NCI-H510A (cell line): Measurements from ENCODE around the gene RAD21L1.
"Not testable (repeated sequence)": the region's sequence is repeated elsewhere in the genome, so short reads cannot be mapped to it uniquely, and the experiment has no call there.

Experiments used
- DNase-seq: peaks from one replicate; lab custom pipeline; 2025; lab: John Stamatoyannopoulos, UW

Gene RAD21L1

GRCh38 chr20:1229541-1229940 is 3.7 kb downstream of the RAD21L1 start:
- DNase-seq: no peak

DNA sequence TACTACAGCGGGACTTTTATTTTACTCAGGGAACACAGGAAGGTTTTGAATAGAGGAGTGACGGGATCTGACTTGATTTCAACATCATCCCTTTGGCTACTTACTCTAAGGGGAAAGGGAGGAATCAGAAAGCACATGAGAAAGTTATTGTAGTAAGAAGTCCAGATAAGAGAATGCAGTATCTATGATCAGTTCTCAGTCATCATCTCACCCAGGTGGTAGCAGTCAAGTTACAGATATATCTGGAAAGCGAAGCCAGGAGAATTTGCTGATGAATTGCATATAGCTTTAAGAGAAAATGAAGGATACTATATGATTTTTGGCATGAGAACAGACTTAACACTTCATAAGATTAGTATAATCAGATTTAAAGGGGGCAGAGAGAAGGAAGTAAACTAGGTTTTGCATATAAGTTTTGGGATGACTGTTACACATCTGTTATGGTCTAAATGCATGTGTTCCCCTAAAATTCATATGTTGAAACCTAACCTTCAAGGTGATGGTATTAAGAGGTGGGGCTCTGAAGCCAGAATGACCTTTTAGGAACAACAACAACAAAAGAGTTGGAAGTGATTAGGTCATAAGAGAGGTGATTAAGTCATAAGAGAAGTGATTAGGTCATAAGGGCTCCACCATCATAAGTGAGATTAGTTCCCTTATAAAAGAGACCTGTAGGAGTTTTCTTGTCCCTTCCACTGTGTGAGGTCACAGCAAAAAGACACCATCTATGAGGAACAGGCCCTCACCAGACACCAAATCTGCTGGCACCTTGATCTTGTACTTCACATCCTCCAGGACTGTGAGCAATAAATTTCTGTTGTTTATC is 6.7 kb downstream of the RAD21L1 start:
- no peak for DNase-seq

DNA sequence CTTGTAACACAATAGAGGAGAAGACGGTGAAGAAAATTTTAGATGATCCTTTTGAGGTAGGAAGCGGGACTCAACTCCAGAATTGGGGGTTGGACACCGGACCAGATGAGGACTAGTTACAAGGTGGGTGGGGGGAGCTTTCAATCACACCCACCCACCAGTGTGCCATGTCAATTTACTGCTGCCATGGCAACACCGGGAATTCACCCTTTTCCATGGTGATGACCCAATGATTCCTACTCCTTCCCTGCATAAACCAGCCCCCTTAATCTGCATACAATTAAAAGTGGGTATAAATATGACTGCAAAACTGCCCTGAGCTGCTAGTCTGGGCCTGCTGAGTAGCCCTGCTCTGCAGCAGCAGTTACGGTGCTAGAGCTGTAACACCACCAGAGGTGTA is 14.7 kb downstream of the RAD21L1 start:
- DNase-seq: no peak

DNA sequence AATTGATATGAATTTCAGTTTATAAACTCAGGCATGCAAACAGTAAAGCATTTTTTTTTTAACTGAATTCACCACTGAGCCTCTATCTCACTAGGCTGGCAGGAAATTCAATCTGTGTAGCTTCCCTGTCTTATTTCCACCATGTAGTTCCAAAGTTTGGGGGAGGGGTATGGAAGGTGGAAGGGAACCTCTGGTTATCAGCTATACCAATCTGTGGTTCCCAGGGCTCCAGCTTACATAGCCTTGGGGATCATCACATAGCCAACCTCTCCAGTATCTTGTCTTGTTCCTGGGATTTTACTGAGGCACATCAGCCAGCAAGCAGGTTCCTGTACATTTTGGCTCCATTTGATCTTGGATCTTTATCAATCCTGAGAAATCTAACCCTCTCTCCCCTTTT is 15.6 kb downstream of the RAD21L1 start:
- no peak for DNase-seq

DNA sequence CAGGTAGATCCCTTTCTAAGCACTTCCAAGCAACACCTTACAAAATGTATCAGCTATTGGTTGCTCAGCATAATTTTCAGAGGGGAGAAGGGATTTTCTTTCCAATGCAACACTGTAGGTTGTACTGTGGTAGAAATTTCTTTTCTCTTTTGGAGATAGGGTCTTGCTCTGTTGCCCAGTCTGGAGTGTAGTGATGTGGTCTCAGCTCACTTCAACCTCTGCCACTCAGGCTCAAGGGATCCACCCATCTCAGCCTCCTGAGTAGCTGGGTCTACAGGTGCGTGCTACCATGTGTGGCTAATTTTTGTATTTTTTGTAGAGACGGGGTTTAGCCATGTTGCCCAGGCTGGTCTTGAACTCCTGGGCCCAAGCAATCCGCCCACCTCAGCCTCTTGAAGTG is 16.3 kb downstream of the RAD21L1 start:
- no peak for DNase-seq

DNA sequence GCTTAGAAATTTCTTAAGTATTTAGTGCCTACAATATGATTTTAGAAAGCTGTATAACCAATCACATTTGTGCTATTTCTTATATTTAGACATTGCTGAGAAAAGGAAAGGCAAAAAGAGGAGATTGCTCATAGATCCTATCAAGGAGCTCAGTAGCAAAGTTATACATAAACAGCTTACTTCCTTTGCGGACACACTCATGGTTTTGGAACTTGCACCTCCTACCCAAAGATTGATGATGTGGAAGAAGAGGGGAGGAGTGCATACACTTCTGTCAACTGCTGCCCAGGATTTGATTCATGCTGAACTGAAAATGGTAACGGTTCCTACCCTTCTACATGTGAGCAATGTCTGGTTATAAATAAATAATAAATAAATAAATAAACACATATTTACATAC is 16.7 kb downstream of the RAD21L1 start:
- DNase-seq: no peak

DNA sequence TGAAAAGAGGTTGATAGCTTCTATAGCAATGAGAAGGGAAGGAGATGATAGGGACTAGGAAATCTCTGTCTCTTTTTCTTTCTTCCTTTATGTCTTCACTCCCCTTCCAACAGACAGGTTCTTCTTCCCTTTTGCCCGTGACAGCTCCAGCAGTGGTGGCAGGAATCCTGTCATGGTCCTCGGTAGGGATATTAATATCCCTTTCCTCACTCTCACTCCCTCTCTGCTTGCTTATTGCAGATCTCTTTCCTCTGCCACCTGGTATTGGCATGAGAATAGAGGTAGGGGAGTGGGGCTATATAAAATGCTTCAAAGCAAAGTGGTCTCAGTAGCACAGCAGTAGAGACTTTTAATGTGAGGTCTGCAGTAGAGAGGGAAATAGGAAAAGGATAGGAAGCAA is 19.7 kb downstream of the RAD21L1 start:
- DNase-seq: no peak

DNA sequence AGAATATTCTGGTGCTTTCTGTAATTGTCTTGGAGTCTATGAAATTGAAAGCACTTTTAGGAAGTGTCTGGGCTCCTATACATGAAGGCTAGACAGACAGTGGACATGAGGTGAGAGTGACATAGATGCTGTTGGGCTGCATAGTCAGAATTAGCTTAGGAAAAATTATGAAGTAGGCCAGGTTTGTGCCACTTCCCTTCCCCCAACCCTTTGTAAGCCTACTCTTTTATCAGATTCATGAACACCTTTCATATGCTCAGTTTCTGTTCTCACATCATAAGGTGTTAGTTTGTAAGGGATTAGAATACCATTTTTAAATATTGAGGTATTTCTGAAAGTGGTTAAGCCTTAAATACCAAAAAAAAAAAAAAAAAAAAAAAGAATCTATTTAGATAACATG is 21.8 kb downstream of the RAD21L1 start:
- no peak for DNase-seq

GRCh38 chr20:1250282-1250681 is 24.4 kb downstream of the RAD21L1 start:
- DNase-seq: not testable (repeated sequence)

GRCh38 chr20:1252416-1252815 is 26.6 kb downstream of the RAD21L1 start:
- no peak for DNase-seq

- no peak for DNase-seq
These were observed 28.4 kb downstream of the RAD21L1 start for GRCh38 chr20:1254254-1254653.

GRCh38 chr20:1255675-1256074 is 29.8 kb downstream of the RAD21L1 start:
- DNase-seq: no peak

GRCh38 chr20:1263853-1264252 is 38.0 kb downstream of the RAD21L1 start:
- no peak for DNase-seq

GRCh38 chr20:1264727-1265126 is 38.9 kb downstream of the RAD21L1 start:
- DNase-seq: no peak

GRCh38 chr20:1265226-1265915 is 39.5 kb downstream of the RAD21L1 start:
- no peak for DNase-seq

- DNase-seq: no peak
These were observed 40.0 kb downstream of the RAD21L1 start for GRCh38 chr20:1265916-1266166.

DNA sequence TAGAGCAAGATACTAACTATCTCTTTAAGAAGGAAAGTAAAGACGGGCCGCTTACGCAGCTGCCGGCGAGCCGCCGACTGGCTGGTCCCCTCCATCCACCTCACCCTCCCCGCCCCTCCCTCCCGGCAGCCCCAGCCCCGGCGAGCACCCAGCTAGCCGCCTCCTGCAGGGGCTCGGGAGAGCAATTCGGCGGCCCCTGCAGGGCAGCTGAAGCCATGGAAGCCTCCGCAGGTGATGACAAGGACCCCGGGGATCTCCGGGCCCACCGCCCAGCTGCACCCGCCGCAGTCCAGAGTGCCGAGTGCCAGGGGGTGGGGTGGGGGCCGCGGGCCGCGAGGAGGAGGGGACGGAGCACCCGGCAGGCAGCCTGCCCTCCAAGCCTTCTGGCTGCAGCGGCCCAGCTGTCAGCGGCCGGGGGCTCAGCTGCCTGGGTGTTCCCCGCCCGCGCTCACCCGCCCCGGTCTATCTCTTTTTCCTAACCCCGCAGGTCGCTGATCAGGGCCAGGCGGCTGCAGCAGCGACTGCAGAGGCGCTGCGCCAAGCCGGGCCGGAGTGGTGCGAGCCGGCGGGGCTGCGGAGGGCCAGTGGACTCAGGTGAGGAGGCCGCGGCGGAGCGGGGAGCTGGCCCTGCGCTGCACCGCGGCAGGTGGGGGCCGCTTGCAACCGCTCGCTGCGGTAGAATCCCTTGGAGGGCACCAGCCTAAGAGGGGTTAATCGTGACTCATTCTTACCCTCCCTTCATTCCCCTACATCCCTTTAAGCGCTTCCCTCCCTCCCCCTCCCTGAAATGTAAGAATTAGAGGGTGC is 40.5 kb downstream of the RAD21L1 start, which contains the start of gene SNPH:
TSS of gene SNPH (plus strand) at position 128 of the 807 bp plus-strand sequence. CDS start 29,946 bp downstream, outside the sequence.
- peak; percentile 68 for DNase-seq

DNA sequence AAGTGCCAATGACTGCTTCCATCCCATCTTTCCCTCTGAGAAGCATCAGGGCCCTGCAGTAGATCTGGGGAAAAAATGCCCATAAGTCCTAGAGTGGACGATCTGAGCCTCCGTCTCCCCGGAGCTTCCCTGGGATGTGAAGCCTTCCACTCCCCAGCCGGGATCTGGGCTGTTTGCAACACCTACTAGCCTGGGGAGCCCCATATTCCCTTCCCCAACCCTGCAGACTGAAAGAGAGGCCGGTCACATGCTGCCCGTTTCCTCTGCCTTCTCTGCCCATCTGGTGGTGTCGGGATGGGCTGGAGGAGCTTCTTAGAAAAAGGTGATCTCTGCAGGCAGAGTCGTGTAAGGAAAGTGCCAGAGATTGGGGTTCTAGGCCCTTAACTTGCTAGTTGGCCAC is 41.3 kb downstream of the RAD21L1 start:
- DNase-seq: no peak

DNA sequence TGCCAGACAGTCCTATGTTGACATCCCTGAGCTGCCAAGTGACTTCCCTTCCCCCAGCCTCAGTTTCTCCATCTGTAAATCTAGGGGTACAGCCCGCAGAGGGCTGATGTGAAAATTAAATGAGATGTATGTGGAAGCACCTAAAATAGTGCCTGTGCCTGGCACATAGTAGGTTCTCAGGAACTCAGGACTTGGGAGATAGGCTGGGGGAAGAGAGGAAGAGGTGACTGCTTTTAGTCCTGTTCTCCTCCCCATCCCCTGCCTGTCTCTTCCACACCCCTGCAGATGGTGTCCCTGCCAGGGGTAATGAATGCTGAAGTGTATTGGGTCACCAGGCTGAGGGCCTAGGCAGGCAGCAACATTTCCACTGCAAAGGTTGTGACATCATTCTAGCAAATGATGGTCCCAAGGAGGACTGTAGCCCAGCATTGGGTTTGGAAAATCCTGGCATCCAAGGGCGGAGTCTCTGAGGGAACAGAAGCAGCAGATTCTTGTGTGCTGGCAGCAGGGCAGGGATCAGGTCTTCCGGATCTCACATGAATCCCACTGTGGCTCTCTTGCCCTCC is 42.0 kb downstream of the RAD21L1 start:
- no peak for DNase-seq

DNA sequence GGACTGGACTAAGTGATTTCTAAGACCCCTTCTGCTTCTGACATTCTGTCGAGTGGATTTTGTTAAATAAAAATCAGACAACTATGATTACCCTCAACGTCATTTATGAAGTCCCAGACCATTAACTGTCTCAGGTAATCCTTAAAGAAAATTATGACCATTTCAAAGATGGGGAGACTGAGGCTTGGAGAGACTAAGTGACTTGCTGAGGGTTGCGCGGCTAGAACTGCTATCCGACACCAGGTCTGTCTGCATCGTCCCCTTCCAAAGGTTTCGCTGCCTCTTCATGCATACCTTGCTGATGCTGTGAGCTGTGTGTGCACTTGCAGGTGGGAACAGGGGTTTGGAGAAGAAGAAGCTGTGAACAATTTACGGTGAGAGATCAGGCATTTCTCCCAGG is 43.4 kb downstream of the RAD21L1 start:
- no peak for DNase-seq

DNA sequence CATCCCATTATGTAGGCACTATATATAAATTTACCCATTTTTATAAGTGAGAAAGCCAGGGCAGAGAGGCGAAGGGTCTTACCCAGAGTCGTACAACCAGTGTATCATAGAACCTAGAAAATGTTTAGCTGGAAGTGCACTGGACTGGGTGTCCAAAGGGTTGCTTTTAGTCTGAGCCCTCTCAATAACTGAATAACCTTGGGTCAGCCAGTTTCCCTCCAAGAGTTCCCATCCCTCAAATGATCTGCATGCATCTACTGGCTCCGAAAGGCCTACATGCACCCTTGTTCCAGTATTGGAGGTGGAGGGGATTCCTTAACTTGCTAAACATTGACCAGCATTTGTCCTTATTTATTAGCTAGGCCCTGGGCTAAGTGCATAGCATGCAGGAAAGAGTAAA is 44.0 kb downstream of the RAD21L1 start:
- no peak for DNase-seq

DNA sequence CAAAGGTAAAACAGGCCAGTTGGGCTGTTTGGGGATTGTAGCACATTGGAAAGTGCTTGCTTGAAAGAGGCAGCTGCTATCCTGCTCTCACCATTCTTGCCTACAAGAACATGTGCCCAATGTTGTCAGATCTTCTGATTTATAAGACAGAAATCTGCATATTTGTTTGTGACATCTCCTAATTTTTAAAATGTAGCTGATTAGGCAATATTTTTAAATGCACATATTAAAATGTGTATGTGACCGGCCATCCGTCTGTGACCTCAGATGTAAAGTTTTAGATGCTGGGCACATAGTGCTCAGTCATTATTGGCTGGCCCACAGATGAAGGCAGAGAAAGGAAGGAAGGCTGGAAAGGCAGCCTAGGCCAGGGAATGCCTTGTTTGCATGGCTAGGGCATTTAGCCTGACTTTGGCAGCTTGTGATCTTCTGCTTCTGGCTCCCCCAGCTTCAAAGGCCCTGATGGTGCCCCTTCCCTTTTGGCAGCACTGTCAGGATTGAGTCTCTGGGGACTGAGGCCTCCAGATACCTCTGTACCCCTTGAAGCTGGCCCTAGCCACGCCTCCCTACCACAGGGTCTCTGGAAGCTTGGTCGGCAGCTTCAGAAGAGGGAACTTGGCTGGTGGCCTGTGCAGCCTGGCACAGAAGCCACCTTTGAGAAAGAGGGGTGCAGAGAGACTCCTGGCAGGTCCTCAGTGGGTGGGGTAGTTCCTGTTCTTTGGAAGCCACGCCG is 46.7 kb downstream of the RAD21L1 start:
- no peak for DNase-seq
